Bronchial epithelial cell (primary cell): Measurements from ENCODE around the gene ZNF831. TPM values are rescaled to one million over a fixed set of nuclear protein-coding genes. Genes with fewer than 3 reads are reported as not detected.

Experiments
- DNase-seq: peaks from one replicate; pipeline ENCODE4 v3.0.0-alpha.2; 2010; ENCODE audit warnings: low read depth
- FAIRE-seq: peaks from 2 replicates; lab custom pipeline; 2011; peaks lifted over from hg19 to GRCh38; lab: Jason Lieb, UNC
- H3K27me3 ChIP-seq: 2 replicates; pipeline ENCODE4 v1.5.1; 2011; ENCODE audit warnings: low read length; ENCODE audit not compliant: control insufficient read depth, insufficient read depth
- H3K36me3 ChIP-seq: 2 replicates; pipeline ENCODE4 v1.5.1; 2011; ENCODE audit warnings: low read length; ENCODE audit not compliant: control insufficient read depth, insufficient read depth
- H3K4me3 ChIP-seq: 2 replicates; pipeline ENCODE4 v1.5.1; 2011; ENCODE audit warnings: mild to moderate bottlenecking, low read depth, low read length, control low read depth
- total RNA-seq: library from RNA; depleted of rRNA; stranded (reverse); fragments of >200 nt; gene quantifications from 2 replicates; pipeline ENCODE4 v1.2.1, GENCODE V29; 2014
- TF ChIP-seq, protein P1 (sequence below): IDR thresholded peaks from 2 replicates; pipeline ENCODE4 v1.5.1; 2011; ENCODE audit warnings: mild to moderate bottlenecking, moderate library complexity, low read length, control low read depth, inconsistent platforms; ENCODE audit not compliant: insufficient read depth, severe bottlenecking

The ZNF831 gene
- total RNA-seq, 1 donor from 2014 or later = not detected

GRCh38 chr20:59207742-59208357 lies 44.2 kb downstream of the ZNF831 start:
- TF ChIP-seq, protein P1, sequence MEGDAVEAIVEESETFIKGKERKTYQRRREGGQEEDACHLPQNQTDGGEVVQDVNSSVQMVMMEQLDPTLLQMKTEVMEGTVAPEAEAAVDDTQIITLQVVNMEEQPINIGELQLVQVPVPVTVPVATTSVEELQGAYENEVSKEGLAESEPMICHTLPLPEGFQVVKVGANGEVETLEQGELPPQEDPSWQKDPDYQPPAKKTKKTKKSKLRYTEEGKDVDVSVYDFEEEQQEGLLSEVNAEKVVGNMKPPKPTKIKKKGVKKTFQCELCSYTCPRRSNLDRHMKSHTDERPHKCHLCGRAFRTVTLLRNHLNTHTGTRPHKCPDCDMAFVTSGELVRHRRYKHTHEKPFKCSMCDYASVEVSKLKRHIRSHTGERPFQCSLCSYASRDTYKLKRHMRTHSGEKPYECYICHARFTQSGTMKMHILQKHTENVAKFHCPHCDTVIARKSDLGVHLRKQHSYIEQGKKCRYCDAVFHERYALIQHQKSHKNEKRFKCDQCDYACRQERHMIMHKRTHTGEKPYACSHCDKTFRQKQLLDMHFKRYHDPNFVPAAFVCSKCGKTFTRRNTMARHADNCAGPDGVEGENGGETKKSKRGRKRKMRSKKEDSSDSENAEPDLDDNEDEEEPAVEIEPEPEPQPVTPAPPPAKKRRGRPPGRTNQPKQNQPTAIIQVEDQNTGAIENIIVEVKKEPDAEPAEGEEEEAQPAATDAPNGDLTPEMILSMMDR = peak; percentile 49
- no peak for FAIRE-seq
- no peaks in the 10 kb centered on the region for H3K36me3 ChIP-seq
- DNase-seq = peak; percentile 18
- no peak overlapping the region for H3K4me3 ChIP-seq
- H3K27me3 ChIP-seq = no peaks in the 10 kb centered on the region

- no peak overlapping the region for H3K4me3 ChIP-seq
- no peaks in the 10 kb centered on the region for H3K27me3 ChIP-seq
- FAIRE-seq = no peak
- TF ChIP-seq, protein P1 = no peak
- DNase-seq = no peak
- no peaks in the 10 kb centered on the region for H3K36me3 ChIP-seq
Observed at GRCh38 chr20:59210186-59210585, 46.6 kb downstream of the ZNF831 start.

- TF ChIP-seq, protein P1 = no peak
- H3K27me3 ChIP-seq = no peaks in the 10 kb centered on the region
- FAIRE-seq (no peak), DNase-seq (no peak)
- no peak overlapping the region for H3K4me3 ChIP-seq
- H3K36me3 ChIP-seq = no peaks in the 10 kb centered on the region
Observed at GRCh38 chr20:59211208-59211765, 47.7 kb downstream of the ZNF831 start.

- TF ChIP-seq, protein P1 = no peak
- Histone ChIP-seq H3K4me3 (no peak overlapping the region), H3K27me3 (no peaks in the 10 kb centered on the region), H3K36me3 (no peaks in the 10 kb centered on the region)
- peak; percentile 47 for FAIRE-seq
- no peak for DNase-seq
Observed at GRCh38 chr20:59214073-59214472, 50.5 kb downstream of the ZNF831 start.

- Histone ChIP-seq H3K4me3 (no peak overlapping the region), H3K36me3 (no peaks in the 10 kb centered on the region), H3K27me3 (no peaks in the 10 kb centered on the region)
- FAIRE-seq (no peak), DNase-seq (no peak)
- TF ChIP-seq, protein P1 = no peak
Observed at GRCh38 chr20:59214606-59215547, 51.3 kb downstream of the ZNF831 start.
